CD4-positive, alpha-beta T cell treated with Interleukin-2 at 100 ng/mL for 4 hours (primary cell): ENCODE measurements around the gene STH.

ENCODE experiments used
- DNase-seq: peaks from one replicate; pipeline ENCODE4 v3.0.0-alpha.2; 2020; ENCODE audit warnings: low spot score

The STH gene

DNA sequence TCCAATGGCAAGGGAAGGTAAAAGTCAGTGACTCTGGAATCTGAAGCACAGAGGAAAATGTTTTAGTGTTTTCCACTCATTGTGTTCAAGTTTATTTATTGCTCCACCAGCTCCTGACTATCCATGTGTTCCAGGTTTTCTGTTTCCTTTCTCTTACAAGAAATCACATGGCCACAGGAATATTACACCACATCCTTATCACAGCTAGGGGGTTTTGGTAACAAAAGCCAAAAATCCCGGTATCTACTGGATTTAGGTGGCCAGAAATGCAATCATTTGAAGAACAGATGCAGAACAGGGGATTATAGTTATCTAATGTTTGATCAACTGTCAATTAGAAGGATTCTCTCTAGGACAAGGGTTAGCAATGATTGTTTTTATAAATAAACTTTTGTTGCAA lies 47.9 kb downstream of the STH start:
- DNase-seq = no peak

GRCh38 chr17:46047398-46047797 lies 48.3 kb downstream of the STH start:
- DNase-seq = no peak

GRCh38 chr17:46047856-46048255 lies 48.8 kb downstream of the STH start:
- no peak for DNase-seq
